Spleen (tissue), 7 donors: ENCODE data around the gene EIF3C.
"Not testable (repeated sequence)": the region's sequence is repeated elsewhere in the genome, so short reads cannot be mapped to it uniquely, and the experiment has no call there.

Source experiments
- CTCF ChIP-seq, 11 experiments: fragments of 200-600 bp in 7 of 11; fragments of 450-650 bp in 4 of 11; sonication (generic) in 4 of 11; IDR thresholded peaks in 8 of 11; conservative IDR thresholded peaks in 3 of 11; 1 replicate in 7 of 11; 2 replicates in 4 of 11; pipeline versions ENCODE4 v1.4.0 to v1.8.0; 2016 to 2021; ENCODE audit warnings: antibody characterized with exemption in 11 of 11, inconsistent platforms in 4 of 11, mild to moderate bottlenecking in 1 of 11
- POLR2A ChIP-seq, 3 donors: fragments of 450-650 bp; IDR thresholded peaks; one replicate each; pipeline ENCODE4 v1.5.1; 2017; ENCODE audit warnings: antibody characterized with exemption in 3 of 3, mild to moderate bottlenecking in 1 of 3
- POLR2AphosphoS5 ChIP-seq, 3 donors: sonication (generic); formaldehyde crosslinking; IDR thresholded peaks; one replicate each; pipeline ENCODE4 v1.5.1; 2017; ENCODE audit warnings: antibody characterized with exemption in 3 of 3
- donor health status: DM: no; HTN: no; CAD: no; lungs with moderate emphysema.
- donor health status: DM: no; HTN: no; CAD: no.
- donor health status: DM: no; HTN: no; CAD: no.

GRCh38 chr16:28704246-28704645 lies 7.0 kb upstream of the EIF3C start:
- not testable (repeated sequence) for TF ChIP-seq POLR2A (IDR thresholded peaks at IDR 0.05); CTCF (IDR thresholded peaks at IDR 0.05 in 8 of 11, conservative IDR thresholded peaks at IDR 0.05 in 3 of 11); POLR2AphosphoS5 (IDR thresholded peaks at IDR 0.05)
